H9 (cell line): ENCODE results near the gene WSB1. TPM values are rescaled to one million over a fixed set of nuclear protein-coding genes. Genes with fewer than 3 reads are reported as not detected.
A peak's percentile ranks its signal among the peaks of the same experiment; 100 is the strongest.

Experiments
- DNase-seq: peaks from one replicate; pipeline ENCODE4 v3.0.0-alpha.2; 2017
- H2AFZ ChIP-seq: one replicate; pipeline ENCODE4 v1.6.1; 2013; ENCODE audit warnings: mild to moderate bottlenecking, low read length, control low read depth, moderate library complexity
- H2AK5ac ChIP-seq: 2 replicates; pipeline ENCODE4 v1.6.1; 2013; ENCODE audit warnings: low read length, control low read depth, mixed read lengths; ENCODE audit not compliant: insufficient read length
- H2BK120ac ChIP-seq: one replicate; pipeline ENCODE4 v1.6.1; 2013; ENCODE audit warnings: low read depth, mild to moderate bottlenecking, low read length, control low read depth, inconsistent platforms; ENCODE audit not compliant: poor library complexity, severe bottlenecking
- H2BK12ac ChIP-seq: 2 replicates; pipeline ENCODE4 v1.6.1; 2013; ENCODE audit warnings: low read length, control low read depth, mixed read lengths, low read depth; ENCODE audit not compliant: insufficient read length
- H2BK15ac ChIP-seq: 2 replicates; pipeline ENCODE4 v1.6.1; 2013; ENCODE audit warnings: low read depth, low read length, control low read depth
- H2BK20ac ChIP-seq: one replicate; pipeline ENCODE4 v1.6.1; 2013; ENCODE audit warnings: low read depth, mild to moderate bottlenecking, low read length, control low read depth, inconsistent platforms; ENCODE audit not compliant: poor library complexity, severe bottlenecking
- H2BK5ac ChIP-seq: 2 replicates; pipeline ENCODE4 v1.6.1; 2013; ENCODE audit warnings: low read length, control low read depth, mixed read lengths; ENCODE audit not compliant: insufficient read length
- H3K14ac ChIP-seq: 2 replicates; pipeline ENCODE4 v1.6.1; 2013; ENCODE audit warnings: low read length, control low read depth; ENCODE audit not compliant: insufficient read depth
- H3K18ac ChIP-seq: 2 replicates; pipeline ENCODE4 v1.6.1; 2013; ENCODE audit warnings: low read depth, mild to moderate bottlenecking, mixed read lengths, low read length, control low read depth; ENCODE audit not compliant: insufficient read length
- H3K23ac ChIP-seq: 2 replicates; pipeline ENCODE4 v1.6.1; 2013; ENCODE audit warnings: low read length, control low read depth, mixed read lengths, low read depth; ENCODE audit not compliant: insufficient read length
- H3K23me2 ChIP-seq: 2 replicates; pipeline ENCODE4 v1.6.1; 2013; ENCODE audit warnings: low read depth, mild to moderate bottlenecking, mixed read lengths, low read length, control low read depth; ENCODE audit not compliant: insufficient read length, poor library complexity, severe bottlenecking
- H3K27ac ChIP-seq: 2 replicates; pipeline ENCODE4 v1.5.1; 2013; ENCODE audit warnings: low read length, control low read depth, mixed read lengths, low read depth; ENCODE audit not compliant: insufficient read length
- H3K27me3 ChIP-seq: 2 replicates; pipeline ENCODE4 v1.6.1; 2013; ENCODE audit warnings: low read length, control low read depth, inconsistent platforms; ENCODE audit not compliant: insufficient read depth
- H3K4ac ChIP-seq: 2 replicates; pipeline ENCODE4 v1.6.1; 2013; ENCODE audit warnings: low read depth, mild to moderate bottlenecking, control low read depth, inconsistent platforms, low read length, moderate library complexity
- H3K4me1 ChIP-seq: 2 replicates; pipeline ENCODE4 v1.6.1; 2013; ENCODE audit warnings: low read length, control low read depth, inconsistent platforms; ENCODE audit not compliant: insufficient read depth
- H3K4me2 ChIP-seq: 2 replicates; pipeline ENCODE4 v1.6.1; 2013; ENCODE audit warnings: low read length, control low read depth, mixed read lengths; ENCODE audit not compliant: insufficient read length, insufficient read depth
- H3K56ac ChIP-seq: 2 replicates; pipeline ENCODE4 v1.6.1; 2013; ENCODE audit warnings: low read depth, mild to moderate bottlenecking, mixed read lengths, low read length, control low read depth; ENCODE audit not compliant: insufficient read length
- H3K79me1 ChIP-seq: 2 replicates; pipeline ENCODE4 v1.6.1; 2013; ENCODE audit warnings: low read depth, mild to moderate bottlenecking, moderate library complexity, low read length, control low read depth, inconsistent platforms; ENCODE audit not compliant: insufficient read depth, poor library complexity, severe bottlenecking
- H3K79me2 ChIP-seq: 2 replicates; pipeline ENCODE4 v1.6.1; 2013; ENCODE audit warnings: low read length, control low read depth, inconsistent platforms; ENCODE audit not compliant: insufficient read depth
- H3K9ac ChIP-seq: 2 replicates; pipeline ENCODE4 v1.6.1; 2013; ENCODE audit warnings: low read length, control low read depth, mixed read lengths; ENCODE audit not compliant: insufficient read length; ENCODE audit errors: extremely low read depth
- H3K9me3 ChIP-seq: one replicate; pipeline ENCODE4 v1.6.1; 2013; ENCODE audit warnings: low read depth, low read length, inconsistent platforms; ENCODE audit not compliant: control insufficient read depth
- H3T11ph ChIP-seq: one replicate; pipeline ENCODE4 v1.6.1; 2013; ENCODE audit warnings: mild to moderate bottlenecking, low read length, control low read depth, inconsistent platforms
- H4K20me1 ChIP-seq: one replicate; pipeline ENCODE4 v1.6.1; 2013; ENCODE audit not compliant: control insufficient read depth, insufficient read length, insufficient read depth
- H4K5ac ChIP-seq: 2 replicates; pipeline ENCODE4 v1.6.1; 2013; ENCODE audit warnings: low read depth, mild to moderate bottlenecking, mixed read lengths, low read length, control low read depth; ENCODE audit not compliant: insufficient read length
- H4K8ac ChIP-seq: replicated peaks from 2 replicates; pipeline ENCODE4 v1.6.1; 2013; ENCODE audit warnings: low read length, control low read depth, mixed read lengths, low read depth; ENCODE audit not compliant: insufficient read length
- H4K91ac ChIP-seq: 2 replicates; pipeline ENCODE4 v1.6.1; 2013; ENCODE audit warnings: low read depth, mild to moderate bottlenecking, moderate library complexity, mixed read lengths, low read length, control low read depth; ENCODE audit not compliant: insufficient read length
- H3K27ac Mint-ChIP-seq, 3 experiments: 2 replicates in 2 of 3; 3 replicates in 1 of 3; pipeline ENCODE4 v1.8.0; 2020 to 2021; ENCODE audit warnings: mixed read lengths in 3 of 3, mild to moderate bottlenecking in 1 of 3, moderate library complexity in 1 of 3
- H3K27me3 Mint-ChIP-seq: 2 replicates; pipeline ENCODE4 v1.8.0; 2021; ENCODE audit warnings: low read depth, mild to moderate bottlenecking, moderate library complexity, mixed read lengths
- H3K36me3 Mint-ChIP-seq, 3 experiments: 2 replicates in 2 of 3; 3 replicates in 1 of 3; pipeline ENCODE4 v1.8.0; 2020 to 2021; ENCODE audit warnings: low read depth in 3 of 3, mixed read lengths in 3 of 3; ENCODE audit not compliant: insufficient read depth in 1 of 3
- H3K4me1 Mint-ChIP-seq, 2 experiments: 2 replicates each; pipeline ENCODE4 v1.8.0; 2020; ENCODE audit warnings: mixed read lengths in 2 of 2
- H3K4me3 Mint-ChIP-seq, 2 experiments: 2 replicates in 1 of 2; 3 replicates in 1 of 2; pipeline ENCODE4 v1.8.0; 2020 to 2021; ENCODE audit warnings: mild to moderate bottlenecking in 2 of 2, mixed read lengths in 2 of 2, moderate library complexity in 1 of 2
- H3K9me3 Mint-ChIP-seq, 2 experiments: 2 replicates in 1 of 2; 3 replicates in 1 of 2; pipeline ENCODE4 v1.8.0; 2020; ENCODE audit warnings: mild to moderate bottlenecking in 2 of 2, mixed read lengths in 2 of 2, moderate library complexity in 1 of 2
- CTCF ChIP-seq: fragments of 200-600 bp; sonication (generic); conservative IDR thresholded peaks from 3 replicates; pipeline ENCODE4 v1.8.0; 2021; ENCODE audit warnings: antibody characterized with exemption, mild to moderate bottlenecking
- WGBS: extraction: QIAGEN DNeasy Blood & Tissue Kit; methylation state at CpG from one replicate; pipeline ENCODE4 v1.1.7; 2013; ENCODE audit warnings: missing lambda C conversion rate, low lambda C conversion rate, mixed read lengths; ENCODE audit not compliant: insufficient read length; ENCODE audit errors: extremely low coverage; 5-methylcytosine and 5-hydroxymethylcytosine counted together
- total RNA-seq: library from RNA; stranded (reverse); gene quantifications from 2 replicates; pipeline ENCODE4 v1.2.1, GENCODE V29; 2021

Gene WSB1
- total RNA-seq, 1 experiment from 2014 or later: 187 TPM

GRCh38 chr17:27324771-27325339 lies 30.9 kb downstream of the WSB1 start:
- no peak for TF ChIP-seq CTCF
- Histone ChIP-seq H3K27ac (no peak overlapping the region), H2BK12ac (no peak overlapping the region), H3K4me1 (no peaks in the 10 kb centered on the region; the same call in 1 of the 2 replicates), H2BK5ac (no peak overlapping the region), H3K4me2 (no peak overlapping the region), H3K23me2 (no peaks in the 10 kb centered on the region), H3K9ac (no peak overlapping the region), H3K4ac (no peak overlapping the region), H2AK5ac (no peak overlapping the region), H4K5ac (no peak overlapping the region), H2AFZ (no peak overlapping the region), H2BK120ac (no peak overlapping the region), H4K8ac (no peak overlapping the region), H3K79me1 (no peaks in the 10 kb centered on the region), H3K23ac (no peak overlapping the region), H4K20me1 (no peaks in the 10 kb centered on the region), H3K9me3 (no peaks in the 10 kb centered on the region), H3K27me3 (no peaks in the 10 kb centered on the region), H2BK15ac (no peak overlapping the region), H3T11ph (no peak overlapping the region), H3K56ac (no peak overlapping the region), H4K91ac (no peak overlapping the region), H3K79me2 (no peaks in the 10 kb centered on the region), H2BK20ac (no peak overlapping the region), H3K18ac (no peak overlapping the region), H3K14ac (no peak overlapping the region)
- Mint-ChIP-seq H3K4me3 (no peak overlapping the region), H3K4me1 (peaks cover 20% of the 10 kb centered on the region in 2 experiments), H3K9me3 (no peaks in the 10 kb centered on the region), H3K27ac (peak overlapping the region in 1 of 3 experiments; percentile 37; a peak in 1 of 7 replicates), H3K27me3 (no peaks in the 10 kb centered on the region; the same call in 1 of the 2 replicates), H3K36me3 (no peaks in the 10 kb centered on the region)
- DNase-seq: peak; percentile 28
- WGBS: no CpG with 5 or more reads among the region's 5 CpGs
